BLaER1 (cell line): ENCODE measurements around the gene FMN2.
"Not testable (repeated sequence)": the region's sequence is repeated elsewhere in the genome, so short reads cannot be mapped to it uniquely, and the experiment has no call there.

ENCODE experiments used
- H3K27ac ChIP-seq: shearing (Covaris generic); formaldehyde crosslinking; 2 replicates; pipeline ENCODE4 v1.8.1; 2022
- H3K27me3 ChIP-seq: shearing (Covaris generic); formaldehyde crosslinking; 2 replicates; pipeline ENCODE4 v1.8.1; 2022
- H3K36me3 ChIP-seq: shearing (Covaris generic); formaldehyde crosslinking; 2 replicates; pipeline ENCODE4 v1.8.1; 2022
- H3K4me1 ChIP-seq: shearing (Covaris generic); formaldehyde crosslinking; 2 replicates; pipeline ENCODE4 v1.8.1; 2022
- H3K4me2 ChIP-seq: shearing (Covaris generic); formaldehyde crosslinking; 2 replicates; pipeline ENCODE4 v1.8.1; 2022
- H3K4me3 ChIP-seq: shearing (Covaris generic); formaldehyde crosslinking; 2 replicates; pipeline ENCODE4 v1.8.1; 2022
- H3K9ac ChIP-seq: shearing (Covaris generic); formaldehyde crosslinking; 2 replicates; pipeline ENCODE4 v1.8.1; 2022
- H3K9me3 ChIP-seq: shearing (Covaris generic); formaldehyde crosslinking; 2 replicates; pipeline ENCODE4 v1.8.1; 2022
- H4K20me1 ChIP-seq: shearing (Covaris generic); formaldehyde crosslinking; 2 replicates; pipeline ENCODE4 v1.8.1; 2022
- Cebpa-rat ChIP-seq: shearing (Covaris generic); IDR thresholded peaks from 2 replicates; pipeline ENCODE4 v1.8.1; 2022

Gene FMN2

DNA sequence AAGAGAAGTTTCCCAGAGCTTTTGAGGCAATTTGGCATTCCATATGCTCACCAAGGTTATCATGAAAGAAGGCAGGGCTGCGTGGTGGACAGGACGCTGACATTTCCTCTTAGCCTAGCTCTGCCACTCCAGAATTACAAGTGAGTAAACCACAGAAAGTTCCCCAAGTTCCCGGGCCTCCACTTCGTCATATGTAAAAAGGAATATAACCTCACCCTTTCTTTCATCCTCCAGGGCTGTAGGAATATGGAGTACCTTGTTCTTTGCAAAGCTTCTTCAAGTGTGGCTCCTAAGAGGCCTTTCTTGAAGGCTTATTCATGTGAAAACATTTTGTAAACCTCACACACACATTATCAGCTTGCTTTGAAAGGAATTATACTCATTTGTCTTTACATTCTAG, 310.0 kb downstream of the FMN2 start:
- Histone ChIP-seq H3K9ac (no peak overlapping the region), H3K27me3 (no peaks in the 10 kb centered on the region), H3K4me3 (no peak overlapping the region), H3K27ac (no peak overlapping the region), H3K36me3 (no peaks in the 10 kb centered on the region), H3K4me1 (no peaks in the 10 kb centered on the region), H3K4me2 (no peak overlapping the region), H4K20me1 (no peaks in the 10 kb centered on the region), H3K9me3 (no peaks in the 10 kb centered on the region)
- TF ChIP-seq Cebpa-rat, result no peak

DNA sequence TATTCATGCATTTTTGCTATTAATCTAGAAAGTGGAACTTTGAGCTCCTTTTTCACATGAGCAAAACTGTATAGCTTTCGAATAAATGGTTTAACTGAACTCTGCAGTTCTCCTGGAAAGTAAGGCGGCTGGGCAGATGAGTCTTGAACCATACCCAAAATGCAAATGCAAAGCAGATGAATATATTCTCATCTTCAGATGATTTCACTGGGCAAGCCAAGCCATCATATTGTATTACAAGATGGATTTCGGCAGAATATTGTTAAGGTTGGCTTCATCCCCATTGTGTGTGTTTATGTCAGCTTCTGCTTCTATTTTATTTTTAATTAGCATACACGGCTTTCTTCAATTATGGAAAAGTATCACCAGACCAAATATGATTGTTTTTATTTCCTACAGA, 310.6 kb downstream of the FMN2 start:
- Histone ChIP-seq H3K9ac (no peak overlapping the region), H3K4me2 (no peak overlapping the region), H3K36me3 (no peaks in the 10 kb centered on the region), H3K27me3 (no peaks in the 10 kb centered on the region), H3K4me3 (no peak overlapping the region), H3K27ac (no peak overlapping the region), H3K9me3 (no peaks in the 10 kb centered on the region), H3K4me1 (no peaks in the 10 kb centered on the region), H4K20me1 (no peaks in the 10 kb centered on the region)
- no peak for TF ChIP-seq Cebpa-rat

DNA sequence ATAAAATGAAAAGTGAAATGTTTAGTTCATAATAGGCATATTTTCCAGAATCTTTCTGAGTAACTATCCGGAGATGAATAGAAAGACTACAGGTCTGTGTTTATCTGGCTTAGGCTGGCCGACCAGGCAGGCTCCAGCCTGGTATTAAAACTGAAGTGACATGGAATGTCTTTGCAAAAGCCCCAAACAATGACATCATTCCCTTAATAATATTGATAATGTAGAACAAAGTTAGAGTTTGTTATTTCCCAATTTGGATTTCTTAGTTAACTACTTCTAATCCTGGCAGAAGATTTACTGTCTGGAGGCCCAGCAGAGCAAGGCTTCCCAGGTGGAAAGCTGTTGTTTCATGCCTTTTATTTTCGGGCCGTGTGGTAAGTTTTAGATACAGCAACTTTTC, 312.6 kb downstream of the FMN2 start:
- Histone ChIP-seq H3K9ac (no peak overlapping the region), H3K4me1 (no peaks in the 10 kb centered on the region), H3K4me3 (no peak overlapping the region), H3K9me3 (no peaks in the 10 kb centered on the region), H3K36me3 (no peaks in the 10 kb centered on the region), H3K4me2 (no peak overlapping the region), H3K27ac (no peak overlapping the region), H3K27me3 (no peaks in the 10 kb centered on the region), H4K20me1 (no peaks in the 10 kb centered on the region)
- TF ChIP-seq Cebpa-rat, result no peak

DNA sequence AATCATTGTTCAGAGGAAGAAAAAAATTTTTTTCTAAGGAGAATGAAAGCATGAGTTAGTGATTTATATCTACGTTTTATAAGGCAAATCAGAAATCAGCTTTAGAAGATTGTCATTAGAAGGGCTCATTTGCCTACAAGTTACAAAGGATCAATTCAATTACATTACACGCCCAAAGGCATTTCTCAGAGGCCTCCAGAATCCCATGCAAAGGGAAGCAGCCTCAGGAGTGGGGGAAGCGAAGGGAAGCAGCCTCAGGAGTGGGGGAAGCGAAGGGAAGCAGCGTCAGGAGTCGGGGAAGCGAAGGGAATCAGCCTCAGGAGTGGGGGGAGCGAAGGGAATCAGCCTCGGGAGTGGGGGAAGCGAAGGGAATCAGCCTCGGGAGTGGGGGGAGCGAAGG, 314.1 kb downstream of the FMN2 start:
- H3K9ac ChIP-seq, result no peak overlapping the region
- no peaks in the 10 kb centered on the region for H4K20me1 ChIP-seq
- H3K27me3 ChIP-seq, result no peaks in the 10 kb centered on the region
- H3K4me2 ChIP-seq, result no peak overlapping the region
- H3K4me1 ChIP-seq, result no peaks in the 10 kb centered on the region
- H3K27ac ChIP-seq, result no peak overlapping the region
- H3K4me3 ChIP-seq, result no peak overlapping the region
- TF ChIP-seq Cebpa-rat, result no peak
- H3K36me3 ChIP-seq, result no peaks in the 10 kb centered on the region
- no peaks in the 10 kb centered on the region for H3K9me3 ChIP-seq

DNA sequence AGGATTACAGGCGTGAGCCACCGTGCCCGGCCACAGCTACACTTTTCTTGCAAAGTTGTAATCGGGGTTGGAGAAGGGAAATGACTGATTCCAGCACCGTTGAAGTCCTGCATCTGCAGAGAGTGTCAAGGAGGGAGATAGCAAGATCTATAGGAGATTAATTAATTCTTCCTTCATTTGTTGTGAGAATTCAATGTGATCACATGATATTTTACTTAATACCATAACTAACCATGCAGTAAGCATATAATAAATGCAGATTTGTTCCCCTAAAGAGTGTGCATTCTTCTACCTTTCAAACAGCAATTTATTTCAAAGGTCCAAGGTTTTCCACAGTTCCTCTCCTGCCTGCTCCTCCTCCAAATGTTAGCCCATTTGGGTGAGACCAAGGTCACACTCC, 315.7 kb downstream of the FMN2 start:
- H3K4me2 ChIP-seq, result no peak overlapping the region
- no peak overlapping the region for H3K4me3 ChIP-seq
- H3K27ac ChIP-seq, result no peak overlapping the region
- H3K9me3 ChIP-seq, result no peaks in the 10 kb centered on the region
- H3K4me1 ChIP-seq, result no peaks in the 10 kb centered on the region
- no peaks in the 10 kb centered on the region for H3K27me3 ChIP-seq
- H3K9ac ChIP-seq, result no peak overlapping the region
- TF ChIP-seq Cebpa-rat, result no peak
- no peaks in the 10 kb centered on the region for H4K20me1 ChIP-seq
- no peaks in the 10 kb centered on the region for H3K36me3 ChIP-seq

DNA sequence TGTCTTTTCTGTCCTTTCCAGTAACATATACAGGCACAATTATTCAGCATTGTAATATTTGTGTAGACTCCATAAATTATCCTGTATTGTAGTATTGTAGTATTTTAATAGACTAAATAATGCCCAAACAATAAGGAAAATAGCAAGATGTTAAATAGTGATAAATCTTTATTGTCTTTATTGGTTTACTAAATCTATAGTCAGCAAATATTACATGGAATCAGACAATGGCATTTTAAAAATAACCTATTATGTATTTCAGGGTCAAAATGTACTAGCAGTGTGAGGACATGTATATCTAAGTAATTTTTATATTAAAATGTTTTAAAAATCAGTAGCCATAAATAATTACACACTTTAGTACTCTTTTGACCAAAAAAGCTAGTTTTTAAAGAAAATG, 317.9 kb downstream of the FMN2 start:
- no peak overlapping the region for H3K4me2 ChIP-seq
- no peak for TF ChIP-seq Cebpa-rat
- no peaks in the 10 kb centered on the region for H3K27me3 ChIP-seq

DNA sequence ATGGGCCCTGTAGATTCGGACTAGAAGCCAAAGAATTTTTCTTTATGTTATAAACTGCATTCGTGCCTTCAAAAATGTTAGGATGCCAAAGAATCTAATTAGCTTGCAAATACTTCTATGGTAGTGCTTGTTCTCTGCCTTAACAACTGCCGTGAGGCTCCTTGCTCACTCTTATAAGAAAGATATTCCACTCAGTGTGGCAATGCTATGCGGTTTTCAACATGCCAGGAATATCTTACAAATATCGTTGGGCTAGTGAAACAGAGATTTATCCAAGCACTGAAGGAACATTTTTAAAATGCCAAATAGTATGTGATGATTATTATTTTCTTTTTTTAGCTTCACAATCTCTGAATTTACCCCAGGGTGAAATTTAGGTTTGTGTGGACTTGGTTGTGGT, 322.0 kb downstream of the FMN2 start:
- Histone ChIP-seq H3K27me3 (no peaks in the 10 kb centered on the region), H3K4me1 (no peaks in the 10 kb centered on the region), H3K9ac (no peak overlapping the region), H3K4me2 (no peak overlapping the region), H3K9me3 (no peaks in the 10 kb centered on the region), H4K20me1 (no peaks in the 10 kb centered on the region), H3K27ac (no peak overlapping the region), H3K36me3 (no peaks in the 10 kb centered on the region), H3K4me3 (no peak overlapping the region)
- no peak for TF ChIP-seq Cebpa-rat

More for the DNA sequence above, 317.9 kb downstream of the FMN2 start:
- no peak overlapping the region for H3K4me3 ChIP-seq
- H3K9me3 ChIP-seq, result no peaks in the 10 kb centered on the region
- H4K20me1 ChIP-seq, result no peaks in the 10 kb centered on the region
- no peaks in the 10 kb centered on the region for H3K36me3 ChIP-seq
- no peaks in the 10 kb centered on the region for H3K4me1 ChIP-seq
- no peak overlapping the region for H3K27ac ChIP-seq
- no peak overlapping the region for H3K9ac ChIP-seq

DNA sequence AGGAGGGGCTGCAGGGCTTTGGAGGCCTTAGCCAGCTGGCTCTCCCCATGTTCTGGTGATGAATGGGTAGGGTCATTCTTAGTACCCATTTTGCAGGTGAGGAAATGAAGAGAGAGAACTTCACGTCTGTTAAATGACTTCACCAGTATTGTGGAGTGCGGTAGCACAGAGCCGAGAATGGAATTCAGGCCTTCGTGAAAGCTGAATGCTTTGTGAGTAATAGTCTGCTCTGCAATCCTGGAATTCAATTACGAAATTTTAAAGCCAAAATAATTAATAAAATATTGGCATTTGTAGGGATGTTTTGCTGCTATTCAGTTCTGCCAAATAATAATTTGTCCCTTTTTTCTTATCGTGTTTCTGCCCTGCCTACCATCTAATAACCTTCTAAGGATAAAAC, 322.6 kb downstream of the FMN2 start:
- H3K9ac ChIP-seq, result no peak overlapping the region
- no peaks in the 10 kb centered on the region for H3K27me3 ChIP-seq
- H4K20me1 ChIP-seq, result no peaks in the 10 kb centered on the region
- H3K4me1 ChIP-seq, result no peaks in the 10 kb centered on the region
- no peak overlapping the region for H3K4me3 ChIP-seq
- no peak for TF ChIP-seq Cebpa-rat
- no peaks in the 10 kb centered on the region for H3K9me3 ChIP-seq
- H3K27ac ChIP-seq, result no peak overlapping the region
- H3K4me2 ChIP-seq, result no peak overlapping the region
- H3K36me3 ChIP-seq, result no peaks in the 10 kb centered on the region

DNA sequence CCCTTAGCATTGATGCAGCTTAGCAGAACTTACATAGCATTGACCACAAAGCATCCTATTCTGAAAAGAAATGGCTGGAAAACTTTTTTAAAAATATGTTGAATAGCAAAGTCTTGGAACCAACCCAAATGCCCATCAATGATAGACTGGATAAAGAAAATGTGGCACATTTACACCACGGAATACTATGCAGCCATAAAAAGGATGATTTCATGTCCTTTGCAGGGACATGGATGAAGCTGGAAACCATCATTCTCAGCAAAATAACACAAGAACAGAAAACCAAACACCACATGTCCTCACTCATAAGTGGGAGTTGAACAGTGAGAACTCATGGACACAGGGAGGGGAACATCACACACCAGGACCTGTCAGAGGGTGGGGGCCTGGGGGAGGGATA, 323.3 kb downstream of the FMN2 start:
- not testable (repeated sequence) for H3K27me3 ChIP-seq, H3K9me3 ChIP-seq, H3K4me1 ChIP-seq, H3K4me3 ChIP-seq, H3K27ac ChIP-seq, H3K9ac ChIP-seq, H4K20me1 ChIP-seq, H3K36me3 ChIP-seq, H3K4me2 ChIP-seq

DNA sequence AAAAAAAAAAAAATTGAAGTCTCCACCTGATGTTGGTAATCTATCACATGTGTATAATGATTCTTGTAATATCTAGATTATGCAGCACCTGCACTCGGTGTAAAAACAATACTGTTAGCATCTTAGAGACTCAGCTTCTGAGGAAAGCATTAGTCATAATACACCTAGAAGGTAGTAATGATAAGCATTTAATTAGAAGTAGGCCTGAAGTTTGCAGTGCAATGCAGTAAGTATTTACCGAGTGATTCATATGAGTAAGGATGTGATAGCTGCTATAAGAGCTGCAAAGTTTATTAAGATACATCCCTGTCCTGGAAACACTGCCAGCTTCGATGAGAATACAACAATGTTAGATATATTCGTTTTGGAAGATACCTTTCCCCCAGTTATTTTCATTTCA, 323.8 kb downstream of the FMN2 start:
- Histone ChIP-seq H3K4me2 (no peak overlapping the region), H3K27me3 (no peaks in the 10 kb centered on the region), H3K4me3 (no peak overlapping the region), H3K9ac (no peak overlapping the region), H3K27ac (no peak overlapping the region), H3K36me3 (no peaks in the 10 kb centered on the region), H3K9me3 (no peaks in the 10 kb centered on the region), H4K20me1 (no peaks in the 10 kb centered on the region), H3K4me1 (no peaks in the 10 kb centered on the region)
- no peak for TF ChIP-seq Cebpa-rat

DNA sequence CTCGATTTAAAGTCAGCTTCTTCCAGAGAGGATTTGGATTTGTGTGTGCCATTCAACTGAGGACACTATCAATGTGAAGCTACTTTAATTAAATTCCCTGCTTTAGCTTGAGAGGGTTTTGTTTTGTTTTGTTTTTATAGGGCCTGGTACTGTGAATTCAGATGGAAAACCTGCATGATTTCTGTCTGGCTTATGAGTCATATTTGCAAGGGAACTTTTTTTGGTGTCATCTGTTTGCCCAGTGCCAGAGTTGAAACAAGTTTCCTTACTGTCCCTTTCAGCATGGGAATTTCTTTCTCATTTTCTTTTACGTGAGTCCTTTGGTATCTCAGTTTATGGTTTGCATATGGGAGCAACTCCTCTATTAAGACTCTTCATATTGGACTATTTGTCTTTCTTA, 325.6 kb downstream of the FMN2 start:
- H3K4me2 ChIP-seq, result no peak overlapping the region

More for the DNA sequence above, 325.6 kb downstream of the FMN2 start:
- Histone ChIP-seq H3K4me3 (no peak overlapping the region), H3K9ac (no peak overlapping the region), H4K20me1 (no peaks in the 10 kb centered on the region), H3K27ac (no peak overlapping the region), H3K9me3 (no peaks in the 10 kb centered on the region), H3K36me3 (no peaks in the 10 kb centered on the region), H3K4me1 (no peaks in the 10 kb centered on the region), H3K27me3 (no peaks in the 10 kb centered on the region)
- TF ChIP-seq Cebpa-rat, result no peak
